ENCODE data around the gene HAND1.

Gene HAND1

DNA sequence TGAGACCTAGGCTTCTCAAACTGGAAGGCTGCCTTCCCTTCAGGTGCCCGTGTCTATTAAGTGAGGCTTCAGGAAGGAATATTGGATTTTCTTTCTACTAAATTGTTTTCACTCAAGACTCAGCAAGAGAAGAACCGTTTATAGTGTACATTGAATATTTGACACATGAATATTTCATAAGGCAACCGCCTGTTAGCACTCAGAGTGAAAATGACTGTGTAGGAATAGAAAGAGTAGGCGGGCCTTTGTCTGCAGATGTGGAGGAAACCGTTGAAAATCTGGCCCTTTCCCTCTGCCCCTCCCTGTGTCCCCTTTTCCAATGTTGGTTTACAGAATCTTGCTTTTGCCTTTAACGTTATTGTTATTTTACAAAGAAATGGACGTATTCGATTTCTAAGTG lies 26.1 kb downstream of the HAND1 start:
- H3K4me2 ChIP-seq (ENCODE audit: low read length, poor library complexity, severe bottlenecking) = no peak overlapping the region
- H3K18ac ChIP-seq (ENCODE audit: low read depth in 1 of 2, low read length in 2 of 2) = no peak overlapping the region
- peaks cover 2% of the 10 kb centered on the region for H3K4me1 ChIP-seq (ENCODE audit: control insufficient read depth, insufficient read depth, low read depth, low read length)
- H2BK15ac ChIP-seq (ENCODE audit: low read depth, poor library complexity, severe bottlenecking) = no peak overlapping the region
- peaks cover 31 to 70% of the 10 kb centered on the region in 2 experiments for H3K36me3 ChIP-seq (ENCODE audit: control insufficient read depth in 1 of 2, insufficient read depth in 2 of 2, low read depth in 1 of 2, low read length in 2 of 2)
- H2AFZ ChIP-seq (ENCODE audit: low read depth, low read length) = no peak overlapping the region
- H4K8ac ChIP-seq (ENCODE audit: low read length) = no peak overlapping the region
- no peak overlapping the region for H2BK12ac ChIP-seq (ENCODE audit: low read length in 2 of 2)
- no peak overlapping the region for H4K91ac ChIP-seq (ENCODE audit: low read length)
- no peak overlapping the region for H3K9ac ChIP-seq (ENCODE audit: low read length)
- H3K27me3 ChIP-seq (ENCODE audit: control insufficient read depth in 1 of 2, insufficient read depth in 1 of 2, low read length in 2 of 2) = no peaks in the 10 kb centered on the region
- DNase-seq = no peak
- peaks cover 26% of the 10 kb centered on the region for H3K79me1 ChIP-seq (replicated peaks; ENCODE audit: low read length, poor library complexity, severe bottlenecking)
- H3K9me3 ChIP-seq (ENCODE audit: control insufficient read depth, low read length) = no peaks in the 10 kb centered on the region
- WGBS = 96% methylated on average over 8 of the region's 8 CpGs
- no peak overlapping the region for H3K4me3 ChIP-seq (ENCODE audit: insufficient read depth in 1 of 2, low read depth in 1 of 2, low read length in 2 of 2)
- H3K23ac ChIP-seq (ENCODE audit: low read length in 2 of 2) = no peak overlapping the region
- H2BK120ac ChIP-seq (ENCODE audit: low read depth, low read length) = no peak overlapping the region
- H3K27ac ChIP-seq (ENCODE audit: low read length, poor library complexity, severe bottlenecking) = no peak overlapping the region
- no peak overlapping the region for H2AK5ac ChIP-seq (ENCODE audit: low read length, severe bottlenecking)
- H3K4ac ChIP-seq (ENCODE audit: low read depth in 1 of 2, low read length in 2 of 2) = no peak overlapping the region
- H2BK5ac ChIP-seq (ENCODE audit: low read depth, low read length, poor library complexity, severe bottlenecking) = no peak overlapping the region
- no peak overlapping the region for H3K14ac ChIP-seq (ENCODE audit: low read length in 2 of 2)

DNA sequence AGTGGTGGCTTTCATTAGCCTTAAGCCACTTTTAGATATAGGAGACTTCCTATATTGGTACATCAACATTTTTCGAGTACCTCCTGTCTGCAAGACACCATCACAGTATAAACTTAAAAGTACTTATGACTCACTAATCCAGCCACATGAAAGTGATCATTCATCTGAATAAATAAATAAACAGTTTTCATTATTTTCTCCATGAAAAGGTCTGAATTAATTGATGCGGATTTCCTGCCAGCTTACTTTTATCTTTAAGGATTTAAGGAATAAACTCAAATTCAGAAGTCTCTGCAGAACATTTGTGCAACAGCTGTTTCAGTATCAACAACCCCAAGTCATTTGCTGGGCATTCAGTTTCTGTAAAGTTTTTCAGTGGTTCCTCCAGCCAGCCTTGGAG lies 28.2 kb downstream of the HAND1 start:
- Histone ChIP-seq H3K14ac (ENCODE audit: low read length in 2 of 2) (no peak overlapping the region), H3K4me1 (ENCODE audit: control insufficient read depth, insufficient read depth, low read depth, low read length) (peaks cover 3% of the 10 kb centered on the region), H4K91ac (ENCODE audit: low read length) (no peak overlapping the region), H2AK5ac (ENCODE audit: low read length, severe bottlenecking) (no peak overlapping the region), H2BK5ac (ENCODE audit: low read depth, low read length, poor library complexity, severe bottlenecking) (no peak overlapping the region), H2BK12ac (ENCODE audit: low read length in 2 of 2) (no peak overlapping the region), H3K18ac (ENCODE audit: low read depth in 1 of 2, low read length in 2 of 2) (no peak overlapping the region), H3K36me3 (ENCODE audit: control insufficient read depth in 1 of 2, insufficient read depth in 2 of 2, low read depth in 1 of 2, low read length in 2 of 2) (peaks cover 16 to 49% of the 10 kb centered on the region in 2 experiments), H3K9ac (ENCODE audit: low read length) (no peak overlapping the region), H2BK120ac (ENCODE audit: low read depth, low read length) (no peak overlapping the region), H3K4me2 (ENCODE audit: low read length, poor library complexity, severe bottlenecking) (no peak overlapping the region), H2AFZ (ENCODE audit: low read depth, low read length) (no peak overlapping the region), H2BK15ac (ENCODE audit: low read depth, poor library complexity, severe bottlenecking) (no peak overlapping the region), H4K8ac (ENCODE audit: low read length) (no peak overlapping the region), H3K23ac (ENCODE audit: low read length in 2 of 2) (no peak overlapping the region), H3K27me3 (ENCODE audit: control insufficient read depth in 1 of 2, insufficient read depth in 1 of 2, low read length in 2 of 2) (no peaks in the 10 kb centered on the region), H3K9me3 (ENCODE audit: control insufficient read depth, low read length) (no peaks in the 10 kb centered on the region), H3K4ac (ENCODE audit: low read depth in 1 of 2, low read length in 2 of 2) (no peak overlapping the region), H3K27ac (ENCODE audit: low read length, poor library complexity, severe bottlenecking) (no peak overlapping the region), H3K79me1 (replicated peaks; ENCODE audit: low read length, poor library complexity, severe bottlenecking) (peaks cover 31% of the 10 kb centered on the region), H3K4me3 (ENCODE audit: insufficient read depth in 1 of 2, low read depth in 1 of 2, low read length in 2 of 2) (no peak overlapping the region)
- WGBS = 62% methylated on average over 2 of the region's 2 CpGs
- DNase-seq = peak; percentile 37

DNA sequence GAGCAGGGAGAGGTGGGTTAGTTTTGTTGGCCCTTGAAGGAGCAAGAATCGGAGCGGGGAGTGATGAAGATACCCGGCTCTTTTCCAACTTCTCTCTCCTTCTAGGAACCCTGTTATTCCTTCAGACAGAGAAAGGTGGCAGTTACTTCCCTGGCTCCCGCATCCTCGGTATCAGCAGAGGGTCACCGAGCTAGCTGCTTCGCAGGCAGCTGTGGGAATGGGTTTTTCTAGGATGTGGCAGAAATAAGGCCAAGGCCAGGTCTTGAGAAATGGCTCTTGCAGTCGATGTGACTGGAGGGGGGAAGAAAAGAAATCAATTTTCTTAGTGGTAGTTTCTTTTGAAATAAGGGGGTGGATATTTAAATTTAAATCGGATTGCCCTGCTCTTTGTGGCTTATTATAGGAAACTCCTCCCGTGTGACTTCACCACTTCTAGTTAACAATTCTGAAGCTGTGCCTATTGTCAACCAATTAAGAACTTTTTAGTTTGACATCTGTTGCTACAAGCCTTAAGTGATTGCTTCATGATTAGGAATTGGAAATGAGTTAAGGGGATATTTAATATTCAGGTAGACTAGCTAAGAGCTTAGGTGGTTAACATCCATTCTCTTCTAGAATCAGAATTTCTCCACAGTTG lies 30.8 kb downstream of the HAND1 start:
- Histone ChIP-seq H2AFZ (ENCODE audit: low read depth, low read length) (no peak overlapping the region), H2AK5ac (ENCODE audit: low read length, severe bottlenecking) (no peak overlapping the region), H3K4me2 (ENCODE audit: low read length, poor library complexity, severe bottlenecking) (peak overlapping the region; percentile 81), H3K79me1 (replicated peaks; ENCODE audit: low read length, poor library complexity, severe bottlenecking) (peaks cover 32% of the 10 kb centered on the region), H3K27me3 (ENCODE audit: control insufficient read depth in 1 of 2, insufficient read depth in 1 of 2, low read length in 2 of 2) (no peaks in the 10 kb centered on the region), H3K4me1 (ENCODE audit: control insufficient read depth, insufficient read depth, low read depth, low read length) (peaks cover 6% of the 10 kb centered on the region), H2BK120ac (ENCODE audit: low read depth, low read length) (no peak overlapping the region), H2BK15ac (ENCODE audit: low read depth, poor library complexity, severe bottlenecking) (no peak overlapping the region), H2BK5ac (ENCODE audit: low read depth, low read length, poor library complexity, severe bottlenecking) (no peak overlapping the region), H3K36me3 (ENCODE audit: control insufficient read depth in 1 of 2, insufficient read depth in 2 of 2, low read depth in 1 of 2, low read length in 2 of 2) (peaks cover 5 to 30% of the 10 kb centered on the region in 2 experiments), H3K9me3 (ENCODE audit: control insufficient read depth, low read length) (no peaks in the 10 kb centered on the region), H4K8ac (ENCODE audit: low read length) (no peak overlapping the region), H2BK12ac (ENCODE audit: low read length in 2 of 2) (no peak overlapping the region), H3K14ac (ENCODE audit: low read length in 2 of 2) (no peak overlapping the region), H3K4me3 (ENCODE audit: insufficient read depth in 1 of 2, low read depth in 1 of 2, low read length in 2 of 2) (peak overlapping the region; percentile 84 to 97), H3K9ac (ENCODE audit: low read length) (peak overlapping the region; percentile 84), H3K18ac (ENCODE audit: low read depth in 1 of 2, low read length in 2 of 2) (no peak overlapping the region), H3K23ac (ENCODE audit: low read length in 2 of 2) (no peak overlapping the region), H3K4ac (ENCODE audit: low read depth in 1 of 2, low read length in 2 of 2) (no peak overlapping the region), H3K27ac (ENCODE audit: low read length, poor library complexity, severe bottlenecking) (peak overlapping the region; percentile 22), H4K91ac (ENCODE audit: low read length) (no peak overlapping the region)
- no peak for DNase-seq
- 4% methylated on average over 9 of the region's 10 CpGs for WGBS

DNA sequence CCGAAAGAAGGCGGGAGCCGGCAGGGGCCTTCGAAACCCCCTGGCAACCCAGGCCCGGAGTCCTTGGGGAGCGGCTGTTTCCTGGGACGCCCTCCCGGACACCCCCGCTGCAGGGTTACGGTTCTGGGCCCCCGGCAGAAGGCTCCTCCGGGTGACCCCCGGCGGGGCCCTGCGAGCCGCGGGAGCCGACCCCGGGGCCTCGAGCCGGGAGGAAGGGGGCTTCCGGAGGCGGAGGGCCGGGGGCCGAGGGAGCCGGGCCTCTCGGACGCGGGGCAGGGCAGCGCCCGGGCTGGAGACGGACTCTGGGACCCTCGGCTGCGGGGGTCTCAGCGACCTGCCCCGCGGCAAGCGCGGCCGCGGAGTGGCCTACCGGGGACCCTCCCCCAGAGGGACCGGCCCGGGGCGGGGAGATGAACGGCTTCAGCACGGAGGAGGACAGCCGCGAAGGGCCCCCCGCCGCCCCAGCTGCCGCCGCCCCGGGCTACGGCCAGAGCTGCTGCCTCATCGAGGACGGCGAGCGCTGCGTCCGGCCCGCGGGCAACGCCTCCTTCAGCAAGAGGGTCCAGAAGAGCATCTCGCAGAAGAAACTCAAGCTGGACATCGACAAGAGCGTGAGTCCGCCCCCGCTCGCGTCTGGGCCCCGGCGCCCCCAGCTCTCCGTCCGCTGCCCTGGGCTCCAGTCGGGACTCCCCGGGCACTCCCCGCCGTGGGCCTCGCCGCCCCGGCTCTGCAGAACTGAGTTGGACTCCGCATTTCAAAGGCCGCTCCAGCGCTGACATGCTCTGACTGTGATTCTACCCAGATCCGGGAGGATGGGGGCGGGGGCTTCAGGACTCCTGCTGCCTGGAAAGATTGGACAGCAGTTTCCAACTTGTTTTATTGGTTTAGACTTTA lies 31.6 kb downstream of the HAND1 start:
- H4K91ac ChIP-seq (ENCODE audit: low read length) = no peak overlapping the region
- H3K18ac ChIP-seq (ENCODE audit: low read depth in 1 of 2, low read length in 2 of 2) = peak overlapping the region in 1 of 2 experiments; percentile 63
- peak overlapping the region in 1 of 2 experiments; percentile 59 for H3K4ac ChIP-seq (ENCODE audit: low read depth in 1 of 2, low read length in 2 of 2)
- 1% methylated on average over 66 of the region's 87 CpGs for WGBS
- H3K4me3 ChIP-seq (ENCODE audit: insufficient read depth in 1 of 2, low read depth in 1 of 2, low read length in 2 of 2) = peak overlapping the region; percentile 84 to 97
- no peaks in the 10 kb centered on the region for H3K9me3 ChIP-seq (ENCODE audit: control insufficient read depth, low read length)
- H3K23ac ChIP-seq (ENCODE audit: low read length in 2 of 2) = peak overlapping the region in 1 of 2 experiments; percentile 9
- H3K9ac ChIP-seq (ENCODE audit: low read length) = peak overlapping the region; percentile 84
- no peak overlapping the region for H4K8ac ChIP-seq (ENCODE audit: low read length)
- no peak overlapping the region for H3K14ac ChIP-seq (ENCODE audit: low read length in 2 of 2)
- DNase-seq = peak; percentile 83
- H3K36me3 ChIP-seq (ENCODE audit: control insufficient read depth in 1 of 2, insufficient read depth in 2 of 2, low read depth in 1 of 2, low read length in 2 of 2) = peaks cover 4 to 30% of the 10 kb centered on the region in 2 experiments
- H2BK120ac ChIP-seq (ENCODE audit: low read depth, low read length) = peak overlapping the region; percentile 42
- peak overlapping the region; percentile 45 for H2BK15ac ChIP-seq (ENCODE audit: low read depth, poor library complexity, severe bottlenecking)
- peak overlapping the region; percentile 22 for H3K27ac ChIP-seq (ENCODE audit: low read length, poor library complexity, severe bottlenecking)
- H2AFZ ChIP-seq (ENCODE audit: low read depth, low read length) = peak overlapping the region; percentile 76
- H3K4me1 ChIP-seq (ENCODE audit: control insufficient read depth, insufficient read depth, low read depth, low read length) = peaks cover 6% of the 10 kb centered on the region
- H3K79me1 ChIP-seq (replicated peaks; ENCODE audit: low read length, poor library complexity, severe bottlenecking) = peaks cover 30% of the 10 kb centered on the region
- no peak overlapping the region for H2AK5ac ChIP-seq (ENCODE audit: low read length, severe bottlenecking)
- peak overlapping the region; percentile 51 for H2BK5ac ChIP-seq (ENCODE audit: low read depth, low read length, poor library complexity, severe bottlenecking)
- no peak overlapping the region for H2BK12ac ChIP-seq (ENCODE audit: low read length in 2 of 2)
- H3K4me2 ChIP-seq (ENCODE audit: low read length, poor library complexity, severe bottlenecking) = peak overlapping the region; percentile 81
- H3K27me3 ChIP-seq (ENCODE audit: control insufficient read depth in 1 of 2, insufficient read depth in 1 of 2, low read length in 2 of 2) = no peaks in the 10 kb centered on the region

Measured in mesenchymal stem cell (in vitro differentiated cells and primary cell).